NK-92 (cell line): ENCODE data around the gene PTCH2.

Experiments used
- DNase-seq: peaks from one replicate; lab custom pipeline; 2025; ENCODE audit not compliant: unreplicated experiment; lab: John Stamatoyannopoulos, UW

The PTCH2 gene

GRCh38 chr1:44780583-44781121 is 62.4 kb downstream of the PTCH2 start:
- no peak for DNase-seq

DNA sequence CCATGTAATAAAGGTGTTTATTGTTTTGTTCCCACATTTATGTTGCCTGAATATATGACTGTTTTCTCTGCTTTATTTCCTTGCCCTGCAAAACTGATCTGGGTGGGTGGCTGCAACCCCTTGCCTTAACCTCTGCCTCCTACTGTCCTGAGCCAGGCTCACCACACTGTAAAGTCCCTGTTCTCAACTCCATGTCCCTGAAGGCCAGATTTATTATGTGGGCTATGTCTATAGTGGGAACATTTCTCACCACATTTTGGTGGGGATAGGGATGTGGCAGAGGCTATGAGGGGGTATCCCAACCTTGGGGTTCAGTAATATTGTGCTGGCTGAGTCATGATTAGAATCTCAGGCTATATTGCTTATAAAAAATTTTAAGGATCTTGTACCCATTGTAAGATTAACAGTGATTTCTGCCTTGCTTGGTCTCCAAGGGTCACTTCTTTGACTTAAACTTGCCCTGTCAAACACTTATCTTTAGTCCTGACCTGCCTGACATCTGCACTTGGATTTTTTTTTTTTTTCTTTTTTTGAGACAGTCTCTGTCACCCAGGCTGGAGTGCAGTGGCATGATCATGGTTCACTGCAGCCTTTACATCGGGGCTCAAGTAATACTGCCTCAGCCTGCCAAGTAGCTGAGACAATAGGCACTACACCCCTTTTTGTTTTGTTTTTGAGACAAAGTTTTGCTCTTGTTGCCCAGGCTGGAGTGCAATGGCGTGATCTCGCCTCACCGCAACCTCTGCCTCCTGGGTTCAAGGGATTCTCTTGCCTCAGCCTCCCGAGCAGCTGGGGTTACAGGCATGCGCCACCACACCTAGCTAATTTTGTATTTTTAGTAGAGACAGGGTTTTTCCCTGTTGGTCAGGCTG is 64.1 kb downstream of the PTCH2 start:
- no peak for DNase-seq

GRCh38 chr1:44777969-44778635 is 65.0 kb downstream of the PTCH2 start:
- DNase-seq: no peak

DNA sequence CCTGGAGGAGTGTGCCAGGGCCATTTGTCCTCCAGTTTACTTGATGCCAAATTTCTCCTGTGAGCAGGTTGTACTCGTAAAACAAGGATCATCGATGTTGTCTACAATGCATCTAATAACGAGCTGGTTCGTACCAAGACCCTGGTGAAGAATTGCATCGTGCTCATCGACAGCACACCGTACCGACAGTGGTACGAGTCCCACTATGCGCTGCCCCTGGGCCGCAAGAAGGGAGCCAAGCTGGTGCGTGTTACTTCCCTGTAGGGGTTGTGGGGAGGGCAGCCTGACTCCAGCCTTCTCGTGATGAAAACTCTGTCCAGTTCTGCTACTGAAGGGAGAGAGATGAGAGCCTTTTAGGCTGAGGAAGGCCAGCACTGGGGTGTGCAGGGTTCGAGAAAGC is 65.5 kb downstream of the PTCH2 start:
- no peak for DNase-seq

- no peak for DNase-seq
Measured at GRCh38 chr1:44776730-44777068, 66.4 kb downstream of the PTCH2 start.

GRCh38 chr1:44775930-44776729 is 66.9 kb downstream of the PTCH2 start:
- no peak for DNase-seq

GRCh38 chr1:44775078-44775929 is 67.7 kb downstream of the PTCH2 start, which contains the start of gene RPS8:
RPS8 (plus strand) TSS chr1:44775540; CDS start chr1:44775597, 57 bp downstream.
- DNase-seq: peak; percentile 35
